HepG2 (cell line): ENCODE measurements around the gene P2RY1. TPM values are rescaled to one million over a fixed set of nuclear protein-coding genes. Genes with fewer than 3 reads are reported as not detected.

Experiments
- ATAC-seq: fragments of 200-7000 bp; cut with Tn5 transposase; 3 replicates; pipeline ENCODE4 v1.9.1; 2020; ENCODE audit warnings: mild to moderate bottlenecking, moderate library complexity
- BruUV-seq: library from RNA; stranded (reverse); fragments of 400-500 nt; replicated peaks from 2 replicates; lab custom pipeline; 2021; lab: Mats Ljungman, UMichigan
- CTCF ChIA-PET: fragments of 300-600 bp; formaldehyde crosslinking; extraction: SDS; loops from one replicate; lab custom pipeline; 2021; ENCODE audit warnings: low total read pairs, inconsistent platforms, low intra/inter-chr PET ratio; lab: Yijun Ruan, JAX
- POLR2A ChIA-PET: fragments of 350-600 bp; sonication (Branson Sonifier 250); formaldehyde crosslinking; loops from one replicate; lab custom pipeline; 2020; ENCODE audit warnings: antibody characterized with exemption, inconsistent platforms; lab: Yijun Ruan, JAX
- DNase-seq: peaks from one replicate; pipeline ENCODE4 v3.0.0-alpha.2; 2015; ENCODE audit warnings: low spot score
- FAIRE-seq: peaks from 3 replicates; lab custom pipeline; 2011; peaks lifted over from hg19 to GRCh38; lab: Jason Lieb, UNC
- H2AFZ ChIP-seq: one replicate; pipeline ENCODE4 v1.6.1; 2011; ENCODE audit warnings: low read length, inconsistent platforms
- H3K27ac ChIP-seq: fragments of 300-600 bp; 3 replicates; pipeline ENCODE4 v1.8.0; 2011; ENCODE audit warnings: mixed run types, mild to moderate bottlenecking, mixed read lengths, low read length, inconsistent platforms; ENCODE audit not compliant: insufficient read depth; ENCODE audit errors: extremely low read length
- H3K27me3 ChIP-seq, 2 experiments: fragments of 200-600 bp in 1 of 2; 2 replicates in 1 of 2; 3 replicates in 1 of 2; pipeline versions ENCODE4 v1.6.0 to v1.8.0; 2011; ENCODE audit warnings: low read length in 2 of 2, mild to moderate bottlenecking in 2 of 2, moderate library complexity in 2 of 2, inconsistent platforms in 1 of 2; ENCODE audit not compliant: insufficient read depth in 2 of 2, control insufficient read depth in 1 of 2
- H3K36me3 ChIP-seq, 2 experiments: fragments of 200-600 bp in 1 of 2; replicated peaks in 1 of 2; 2 replicates in 1 of 2; 3 replicates in 1 of 2; pipeline versions ENCODE4 v1.5.1 to v1.8.0; 2011; ENCODE audit warnings: low read length in 2 of 2, inconsistent platforms in 1 of 2; ENCODE audit not compliant: insufficient read depth in 2 of 2, control insufficient read depth in 1 of 2
- H3K4me1 ChIP-seq: 2 replicates; pipeline ENCODE4 v1.5.1; 2012; ENCODE audit warnings: low read length, inconsistent platforms; ENCODE audit not compliant: insufficient read depth
- H3K4me2 ChIP-seq: 2 replicates; pipeline ENCODE4 v1.6.0; 2011; ENCODE audit warnings: low read depth, low read length, inconsistent platforms
- H3K4me3 ChIP-seq, 3 experiments: fragments of 200-600 bp in 1 of 3; sonication (generic), shearing (Covaris generic) in 1 of 3; replicated peaks in 1 of 3; 2 replicates each; pipeline ENCODE4 v1.5.1; 2011 to 2016; ENCODE audit warnings: low read length in 3 of 3, inconsistent platforms in 2 of 3, low read depth in 2 of 3, mild to moderate bottlenecking in 2 of 3, control low read depth in 1 of 3, mixed read lengths in 1 of 3; ENCODE audit not compliant: insufficient read depth in 1 of 3
- H3K79me2 ChIP-seq: one replicate; pipeline ENCODE4 v1.6.1; 2011; ENCODE audit warnings: low read length, inconsistent platforms; ENCODE audit not compliant: insufficient read depth
- H3K9ac ChIP-seq: 2 replicates; pipeline ENCODE4 v1.6.0; 2011; ENCODE audit warnings: mild to moderate bottlenecking, low read depth, low read length, inconsistent platforms; ENCODE audit not compliant: insufficient read depth
- H3K9me3 ChIP-seq: 2 replicates; pipeline ENCODE4 v1.5.1; 2012; ENCODE audit warnings: mild to moderate bottlenecking, low read length
- H4K20me1 ChIP-seq: 2 replicates; pipeline ENCODE4 v1.6.0; 2011; ENCODE audit warnings: inconsistent platforms, mild to moderate bottlenecking, low read length, moderate library complexity; ENCODE audit not compliant: insufficient read depth
- CHD2 ChIP-seq: IDR thresholded peaks from 2 replicates; pipeline ENCODE4 v1.6.1; 2011; ENCODE audit warnings: low read depth, low read length, improper control_type of control experiment
- ETS1 ChIP-seq: sonication (generic); formaldehyde crosslinking; IDR thresholded peaks from 2 replicates; pipeline ENCODE4 v1.4.0; 2020; ENCODE audit warnings: missing genetic modification reagents
- ETV5 ChIP-seq: IDR thresholded peaks from 2 replicates; pipeline ENCODE4 v1.6.1; 2018; ENCODE audit warnings: missing biosample characterization, missing genetic modification reagents, inconsistent platforms, borderline replicate concordance
- KDM5B ChIP-seq: sonication (generic); formaldehyde crosslinking; IDR thresholded peaks from 2 replicates; pipeline ENCODE4 v1.4.0; 2020; ENCODE audit warnings: missing genetic modification reagents, mild to moderate bottlenecking, borderline replicate concordance
- NBN ChIP-seq: fragments of 450-650 bp; conservative IDR thresholded peaks from 2 replicates; pipeline ENCODE4 v1.6.1; 2017
- NFIB ChIP-seq: sonication (generic); formaldehyde crosslinking; IDR thresholded peaks from 2 replicates; pipeline ENCODE4 v1.9.0; 2021; ENCODE audit warnings: missing genetic modification reagents, mild to moderate bottlenecking, borderline replicate concordance
- TIGD3 ChIP-seq: sonication (generic); formaldehyde crosslinking; IDR thresholded peaks from 2 replicates; pipeline ENCODE4 v1.5.1; 2020; ENCODE audit warnings: mild to moderate bottlenecking, missing genetic modification reagents, borderline replicate concordance
- ZNF101 ChIP-seq: sonication (generic); formaldehyde crosslinking; IDR thresholded peaks from 2 replicates; pipeline ENCODE4 v1.4.0; 2020; ENCODE audit warnings: mild to moderate bottlenecking, low read depth, missing genetic modification reagents, borderline replicate concordance
- ZNF317 ChIP-seq: sonication (generic); formaldehyde crosslinking; IDR thresholded peaks from 2 replicates; pipeline ENCODE4 v1.5.0; 2020; ENCODE audit warnings: mild to moderate bottlenecking, missing genetic modification reagents
- WGBS: methylation state at CpG from one replicate; pipeline ENCODE4 v1.1.6; 2017; ENCODE audit warnings: low lambda C conversion rate; 5-methylcytosine and 5-hydroxymethylcytosine counted together
- in situ Hi-C: cut with HindIII; loops from 2 replicates; pipeline ENCODE4 v1.10.0; 2017; ENCODE audit warnings: low pct_unique_long_range_greater_than_20kb; ENCODE audit not compliant: extremely low pct_ligation_motif_present
- intact Hi-C: fragments of 100-400 bp; cut with micrococcal nuclease; formaldehyde crosslinking; loops from one replicate; pipeline ENCODE4 v1.10.0; 2022; ENCODE audit not compliant: unreplicated experiment
- polyA plus RNA-seq, 8 experiments: library from polyadenylated mRNA; depleted of rRNA in 3 of 8; stranded (reverse) in 7 of 8; unstranded in 1 of 8; fragments of >200 nt; fragmentation: Illumina TruSeq in 4 of 8; extraction: Trizol in 4 of 8; gene quantifications; 2 replicates each; pipeline versions ENCODE4 v1.2.1 to v1.2.3, GENCODE V29; 2011 to 2016; ENCODE audit warnings: low read depth in 4 of 8, missing spikeins in 1 of 8, mixed read lengths in 1 of 8; ENCODE audit not compliant: insufficient read depth in 1 of 8
- total RNA-seq, 5 experiments: library from RNA; depleted of rRNA; stranded (reverse); fragments of >200 nt; fragmentation: Illumina TruSeq; extraction: Trizol; gene quantifications; 2 replicates each; pipeline ENCODE4 v1.2.3, GENCODE V29; 2016; ENCODE audit warnings: low read depth in 1 of 5

The P2RY1 gene
- total and polyA plus RNA-seq, 2 of the 13 experiments (the other 11 are each of a cell fraction or from before 2014, with no cell fraction given), result not detected

- H4K20me1 ChIP-seq, result no peaks in the 10 kb centered on the region
- intact Hi-C loops, result no loop called here
- H3K4me1 ChIP-seq, result no peaks in the 10 kb centered on the region
- in situ Hi-C loops, result no loop called here
- no peaks in the 10 kb centered on the region for H3K9me3 ChIP-seq
- H3K4me2 ChIP-seq, result no peak overlapping the region
- DNase-seq, result no peak
- no peak for TF ChIP-seq KDM5B (CRISPR knock-in tag)
- ATAC-seq, result no peak
- no peak for FAIRE-seq
- no peak overlapping the region for H3K27ac ChIP-seq
- H3K27me3 ChIP-seq, result no peaks in the 10 kb centered on the region
- H3K79me2 ChIP-seq, result no peaks in the 10 kb centered on the region
- no TSS peak for BruUV-seq
- no peak overlapping the region for H3K4me3 ChIP-seq
- ChIA-PET POLR2A (no interaction called here), CTCF (no interaction called here)
- H2AFZ ChIP-seq, result no peak overlapping the region
- 0% methylated on average over 2 of the region's 2 CpGs for WGBS
- no peaks in the 10 kb centered on the region for H3K36me3 ChIP-seq
- no peak overlapping the region for H3K9ac ChIP-seq
These were observed 41.0 kb upstream of the P2RY1 start for GRCh38 chr3:152793969-152794368.

- FAIRE-seq, result no peak
- H3K9ac ChIP-seq, result no peak overlapping the region
- intact Hi-C loops (no loop called here), in situ Hi-C loops (no loop called here)
- H3K4me1 ChIP-seq, result no peaks in the 10 kb centered on the region
- no peak overlapping the region for H2AFZ ChIP-seq
- DNase-seq, result no peak
- no peak overlapping the region for H3K4me2 ChIP-seq
- CTCF ChIA-PET, result no interaction called here
- WGBS, result 32% methylated on average over 4 of the region's 4 CpGs
- no peaks in the 10 kb centered on the region for H3K9me3 ChIP-seq
- H4K20me1 ChIP-seq, result no peaks in the 10 kb centered on the region
- no TSS peak for BruUV-seq
- no peak overlapping the region for H3K4me3 ChIP-seq
- no peak overlapping the region for H3K27ac ChIP-seq
- POLR2A ChIA-PET, result no interaction called here
- no peak for ATAC-seq
- H3K79me2 ChIP-seq, result no peaks in the 10 kb centered on the region
- no peaks in the 10 kb centered on the region for H3K36me3 ChIP-seq
- H3K27me3 ChIP-seq, result no peaks in the 10 kb centered on the region
- TF ChIP-seq TIGD3, result no peak
- TF ChIP-seq CHD2, result no peak
- no peak for TF ChIP-seq ETS1 (CRISPR knock-in tag)
- no peak for TF ChIP-seq NBN
- TF ChIP-seq ZNF317 (CRISPR knock-in tag), result no peak
- TF ChIP-seq ETV5, result no peak
- TF ChIP-seq ZNF101 (CRISPR knock-in tag), result no peak
- TF ChIP-seq NFIB (CRISPR knock-in tag), result no peak
These were observed 37.0 kb upstream of the P2RY1 start for GRCh38 chr3:152797751-152798432.
